NCI-H2171 treated with DMSO at 0.1 percent for 48 hours (cell line): ENCODE measurements around the gene C21orf58.
"Not testable (repeated sequence)": the region's sequence is repeated elsewhere in the genome, so short reads cannot be mapped to it uniquely, and the experiment has no call there.

Experiments
- DNase-seq: peaks from one replicate; lab custom pipeline; 2025; lab: John Stamatoyannopoulos, UW

Gene C21orf58

GRCh38 chr21:46323710-46324389 is at the start of gene C21orf58, which contains the start of gene PCNT:
C21orf58 (minus strand) TSS chr21:46323870; CDS start chr21:46322738, 1,132 bp downstream.
PCNT (plus strand) TSS chr21:46324156; CDS start chr21:46324229, 73 bp downstream.
- DNase-seq = peak; percentile 96

GRCh38 chr21:46372947-46373346 is 49.3 kb upstream of the C21orf58 start:
- not testable (repeated sequence) for DNase-seq

- DNase-seq = no peak
These were observed 48.4 kb upstream of the C21orf58 start for GRCh38 chr21:46372014-46372485.

- DNase-seq = no peak
These were observed 47.7 kb upstream of the C21orf58 start for GRCh38 chr21:46371204-46372013.

GRCh38 chr21:46369520-46370235 is 46.0 kb upstream of the C21orf58 start:
- no peak for DNase-seq

- no peak for DNase-seq
These were observed 45.0 kb upstream of the C21orf58 start for GRCh38 chr21:46368533-46369285.

- no peak for DNase-seq
These were observed 43.3 kb upstream of the C21orf58 start for GRCh38 chr21:46366966-46367365.

- no peak for DNase-seq
These were observed 42.9 kb upstream of the C21orf58 start for GRCh38 chr21:46366561-46366960.

GRCh38 chr21:46366091-46366490 is 42.4 kb upstream of the C21orf58 start:
- no peak for DNase-seq

GRCh38 chr21:46363698-46364097 is 40.0 kb upstream of the C21orf58 start:
- DNase-seq = no peak

- no peak for DNase-seq
These were observed 39.3 kb upstream of the C21orf58 start for GRCh38 chr21:46362946-46363345.

GRCh38 chr21:46361935-46362334 is 38.3 kb upstream of the C21orf58 start:
- no peak for DNase-seq

- DNase-seq = no peak
These were observed 37.5 kb upstream of the C21orf58 start for GRCh38 chr21:46361176-46361575.

- DNase-seq = no peak
These were observed 34.2 kb upstream of the C21orf58 start for GRCh38 chr21:46357684-46358425.

- DNase-seq = no peak
These were observed 33.6 kb upstream of the C21orf58 start for GRCh38 chr21:46357335-46357604.

GRCh38 chr21:46356494-46357334 is 33.0 kb upstream of the C21orf58 start:
- DNase-seq = no peak

- no peak for DNase-seq
These were observed 32.3 kb upstream of the C21orf58 start for GRCh38 chr21:46356005-46356338.

- DNase-seq = no peak
These were observed 31.7 kb upstream of the C21orf58 start for GRCh38 chr21:46355161-46356004.

GRCh38 chr21:46354518-46354917 is 30.8 kb upstream of the C21orf58 start:
- DNase-seq = no peak

GRCh38 chr21:46354046-46354445 is 30.4 kb upstream of the C21orf58 start:
- no peak for DNase-seq
